ENCODE results near the gene ITGB3BP. TPM values are rescaled to one million over a fixed set of nuclear protein-coding genes. Genes with fewer than 3 reads are reported as not detected.

The ITGB3BP gene
- total RNA-seq, 4 donors from 2014 or later: 15.0 to 19.6 (median 19.5) TPM

DNA sequence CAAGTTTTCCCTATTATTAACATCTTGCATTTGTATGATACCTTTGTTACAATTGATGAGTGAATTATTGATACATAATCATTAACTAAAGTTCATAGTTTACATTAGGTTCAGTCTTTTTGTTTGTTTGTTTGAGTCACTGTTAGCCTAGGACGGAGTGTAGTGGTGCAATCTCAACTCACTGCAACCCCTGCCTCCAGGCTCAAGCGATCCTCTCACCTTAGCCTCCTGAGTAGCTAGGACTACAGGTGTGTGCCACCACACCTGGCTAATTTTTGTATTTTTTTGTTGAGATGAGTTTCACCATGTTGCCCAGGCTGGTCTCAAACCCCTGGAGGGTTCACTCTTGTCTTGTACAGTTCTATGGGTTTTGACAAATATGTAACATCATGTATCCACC lies 36.3 kb upstream of the ITGB3BP start:
- H3K4me3 ChIP-seq (replicated peaks in 1 of 3): no peak overlapping the region
- H3K9me3 ChIP-seq: no peaks in the 10 kb centered on the region
- no peaks in the 10 kb centered on the region for H3K36me3 ChIP-seq
- no peaks in the 10 kb centered on the region for H3K27me3 ChIP-seq
- 96 to 97% methylated on average over 2 of the region's 2 CpGs for WGBS, 2 donors
- intact Hi-C loops (cut with DNase I): no loop called here
- no peaks in the 10 kb centered on the region for H3K4me1 ChIP-seq
- DNase-seq: no peak
- no peak for TF ChIP-seq POLR2A (IDR thresholded peaks at IDR 0.05)
- TF ChIP-seq, protein P1, sequence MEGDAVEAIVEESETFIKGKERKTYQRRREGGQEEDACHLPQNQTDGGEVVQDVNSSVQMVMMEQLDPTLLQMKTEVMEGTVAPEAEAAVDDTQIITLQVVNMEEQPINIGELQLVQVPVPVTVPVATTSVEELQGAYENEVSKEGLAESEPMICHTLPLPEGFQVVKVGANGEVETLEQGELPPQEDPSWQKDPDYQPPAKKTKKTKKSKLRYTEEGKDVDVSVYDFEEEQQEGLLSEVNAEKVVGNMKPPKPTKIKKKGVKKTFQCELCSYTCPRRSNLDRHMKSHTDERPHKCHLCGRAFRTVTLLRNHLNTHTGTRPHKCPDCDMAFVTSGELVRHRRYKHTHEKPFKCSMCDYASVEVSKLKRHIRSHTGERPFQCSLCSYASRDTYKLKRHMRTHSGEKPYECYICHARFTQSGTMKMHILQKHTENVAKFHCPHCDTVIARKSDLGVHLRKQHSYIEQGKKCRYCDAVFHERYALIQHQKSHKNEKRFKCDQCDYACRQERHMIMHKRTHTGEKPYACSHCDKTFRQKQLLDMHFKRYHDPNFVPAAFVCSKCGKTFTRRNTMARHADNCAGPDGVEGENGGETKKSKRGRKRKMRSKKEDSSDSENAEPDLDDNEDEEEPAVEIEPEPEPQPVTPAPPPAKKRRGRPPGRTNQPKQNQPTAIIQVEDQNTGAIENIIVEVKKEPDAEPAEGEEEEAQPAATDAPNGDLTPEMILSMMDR (IDR thresholded peaks at IDR 0.05): no peak
- no peak overlapping the region for H3K27ac ChIP-seq

DNA sequence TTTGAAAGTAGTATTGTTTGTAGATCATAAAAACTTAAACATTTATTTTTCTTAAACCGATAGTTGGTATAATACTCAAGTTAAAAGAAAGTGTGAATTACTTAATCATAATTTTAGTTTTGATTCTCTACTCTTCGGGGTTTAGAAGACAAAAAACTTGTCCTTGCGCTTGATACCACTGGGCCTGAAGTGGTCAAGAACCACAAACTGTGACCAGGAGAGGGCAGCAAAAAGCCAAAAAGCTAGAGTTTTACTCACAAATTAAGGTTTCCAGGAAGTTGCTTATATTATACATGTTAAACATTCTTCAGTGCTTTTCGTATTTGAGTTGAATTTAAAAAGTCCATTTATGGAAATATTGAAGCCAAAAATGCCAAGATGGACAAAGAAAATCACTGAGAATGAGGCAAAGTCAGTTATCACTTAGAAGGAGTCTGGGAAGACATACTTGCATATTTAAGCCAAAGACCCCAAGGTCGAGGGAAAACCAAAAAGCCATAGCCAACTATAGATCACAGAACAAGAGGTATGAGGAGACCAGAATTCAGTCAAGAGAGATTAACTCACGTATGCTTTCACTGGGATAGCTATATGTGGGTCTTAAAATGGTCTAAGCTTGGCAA lies 34.5 kb upstream of the ITGB3BP start:
- Histone ChIP-seq H3K36me3 (no peaks in the 10 kb centered on the region), H3K27ac (no peak overlapping the region), H3K27me3 (no peaks in the 10 kb centered on the region), H3K4me3 (replicated peaks in 1 of 3) (no peak overlapping the region), H3K4me1 (no peaks in the 10 kb centered on the region), H3K9me3 (no peaks in the 10 kb centered on the region)
- peak; percentile 7 to 19 for DNase-seq
- no peak for TF ChIP-seq POLR2A (IDR thresholded peaks at IDR 0.05)
- TF ChIP-seq, protein P1 (IDR thresholded peaks at IDR 0.05): peak in 3 of 6 experiments; percentile 9 to 38 (median 29)
- WGBS, 2 donors: 76 to 79% methylated on average over 6 of the region's 6 CpGs
- intact Hi-C loops (cut with DNase I): no loop called here

DNA sequence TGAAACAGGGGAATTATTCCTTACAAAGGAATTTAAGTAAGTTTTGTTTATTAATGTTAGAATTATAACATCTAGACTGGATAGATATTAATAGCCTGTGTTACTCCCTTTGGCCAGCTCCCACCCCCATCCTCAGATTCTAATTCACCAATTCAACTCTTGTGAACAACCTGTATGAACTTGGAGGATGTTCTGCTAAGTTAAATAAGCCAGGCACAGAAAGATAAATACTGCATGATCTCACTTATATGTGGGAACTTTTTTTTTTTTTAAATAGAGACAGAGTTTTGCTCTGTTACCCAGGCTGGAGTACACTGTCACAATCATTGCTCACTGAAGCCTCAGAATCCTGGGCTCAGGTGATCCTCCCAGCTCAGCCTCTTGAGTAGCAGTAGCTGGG lies 32.5 kb upstream of the ITGB3BP start:
- Histone ChIP-seq H3K4me1 (no peaks in the 10 kb centered on the region), H3K27ac (no peak overlapping the region), H3K4me3 (replicated peaks in 1 of 3) (no peak overlapping the region), H3K27me3 (no peaks in the 10 kb centered on the region), H3K9me3 (no peaks in the 10 kb centered on the region), H3K36me3 (no peaks in the 10 kb centered on the region)
- DNase-seq: no peak
- intact Hi-C loops (cut with DNase I): no loop called here
- TF ChIP-seq, protein P1 (IDR thresholded peaks at IDR 0.05): no peak
- TF ChIP-seq POLR2A (IDR thresholded peaks at IDR 0.05): no peak

DNA sequence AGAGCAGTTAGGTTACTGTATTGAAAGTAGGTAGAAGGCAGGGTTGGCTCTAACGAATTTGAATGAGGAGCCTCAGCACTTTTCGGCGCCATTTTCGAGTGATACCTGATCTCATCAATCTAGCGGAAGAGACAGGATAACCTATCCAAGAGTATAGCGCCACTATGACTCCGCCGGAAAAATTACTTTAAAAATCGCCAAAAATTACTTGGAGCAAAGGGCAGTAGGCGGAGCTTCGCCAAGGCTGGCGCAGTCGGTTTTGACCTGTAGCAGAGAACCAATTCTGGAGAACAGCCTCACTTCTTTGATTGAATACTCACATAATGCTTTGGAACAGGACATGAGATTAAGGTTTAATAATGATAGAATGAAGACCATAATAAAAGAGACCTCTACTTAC lies 25.9 kb upstream of the ITGB3BP start:
- TF ChIP-seq, protein P1 (IDR thresholded peaks at IDR 0.05): no peak
- TF ChIP-seq POLR2A (IDR thresholded peaks at IDR 0.05): no peak
- intact Hi-C loops (cut with DNase I): no loop called here
- H3K36me3 ChIP-seq: peaks cover 0 to 8% of the 10 kb centered on the region in 2 donors

DNA sequence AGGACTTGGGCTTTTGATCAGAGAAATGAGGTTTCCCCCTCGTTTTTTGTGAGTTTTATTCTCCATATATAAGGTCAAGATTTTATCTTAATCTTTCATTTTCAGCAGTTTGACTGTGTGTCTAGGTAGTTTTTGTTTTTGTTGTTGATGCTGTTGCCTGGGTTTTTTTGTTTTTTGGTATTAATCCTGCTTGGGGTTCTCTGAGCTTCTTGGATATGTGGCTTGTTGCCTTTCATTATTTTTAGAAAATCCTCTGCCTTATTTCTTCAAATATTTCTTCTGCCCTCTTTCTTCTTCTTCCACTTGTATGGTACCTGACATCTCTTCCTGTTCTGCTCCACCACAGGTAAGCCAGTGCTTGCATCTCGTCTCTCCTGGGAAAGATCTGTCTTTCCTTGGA lies 25.3 kb upstream of the ITGB3BP start:
- Histone ChIP-seq H3K4me1 (no peaks in the 10 kb centered on the region), H3K27ac (no peak overlapping the region), H3K27me3 (no peaks in the 10 kb centered on the region), H3K4me3 (replicated peaks in 1 of 3) (no peak overlapping the region), H3K9me3 (no peaks in the 10 kb centered on the region), H3K36me3 (peaks cover 0 to 8% of the 10 kb centered on the region in 2 donors)
- DNase-seq: no peak
- intact Hi-C loops (cut with DNase I): no loop called here
- TF ChIP-seq POLR2A (IDR thresholded peaks at IDR 0.05): no peak
- TF ChIP-seq, protein P1 (IDR thresholded peaks at IDR 0.05): no peak
- WGBS, 2 donors: 91 to 95% methylated on average over 2 of the region's 2 CpGs

More for the DNA sequence above, 25.9 kb upstream of the ITGB3BP start:
- H3K4me3 ChIP-seq (replicated peaks in 1 of 3): no peak overlapping the region
- DNase-seq: no peak
- 93 to 94% methylated on average over 13 of the region's 13 CpGs for WGBS, 2 donors
- no peaks in the 10 kb centered on the region for H3K27me3 ChIP-seq
- H3K4me1 ChIP-seq: no peaks in the 10 kb centered on the region
- H3K27ac ChIP-seq: no peak overlapping the region
- no peaks in the 10 kb centered on the region for H3K9me3 ChIP-seq
